ENCODE results near the gene ABCC4. TPM values are rescaled to one million over a fixed set of nuclear protein-coding genes. Genes with fewer than 3 reads are reported as not detected.

ABCC4 gene
- total RNA-seq, 2 experiments from 2014 or later, result 9.6 to 11.8 TPM

DNA sequence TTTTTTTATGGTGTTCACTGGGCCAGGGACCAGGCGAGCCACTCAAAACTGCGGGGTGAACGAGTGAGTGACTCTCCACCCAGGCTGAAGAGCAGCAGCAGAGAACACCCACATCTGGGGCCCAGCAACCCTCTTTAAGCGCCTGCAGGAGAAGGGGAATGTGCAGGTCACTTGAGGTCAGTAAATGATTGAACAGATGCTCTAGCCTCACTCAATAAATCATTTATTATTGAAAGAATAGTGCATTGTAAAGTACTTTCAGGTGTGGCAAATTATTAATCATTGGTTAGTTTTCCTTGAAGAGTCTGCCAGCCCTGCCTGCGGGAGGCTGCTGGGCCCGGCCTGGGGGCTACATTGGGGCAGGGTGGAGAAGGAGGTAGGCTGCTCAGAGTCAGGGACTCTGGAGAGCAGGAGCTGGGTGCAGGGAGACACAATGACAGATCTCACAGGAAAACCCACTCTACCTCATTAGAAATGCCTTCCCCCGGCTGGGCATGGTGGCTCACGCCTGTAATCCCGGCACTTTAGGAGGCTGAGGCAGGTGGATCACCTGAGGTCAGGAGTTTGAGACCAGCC lies 42.5 kb downstream of the ABCC4 start:
- no peak for ATAC-seq
- TF ChIP-seq, protein P1, sequence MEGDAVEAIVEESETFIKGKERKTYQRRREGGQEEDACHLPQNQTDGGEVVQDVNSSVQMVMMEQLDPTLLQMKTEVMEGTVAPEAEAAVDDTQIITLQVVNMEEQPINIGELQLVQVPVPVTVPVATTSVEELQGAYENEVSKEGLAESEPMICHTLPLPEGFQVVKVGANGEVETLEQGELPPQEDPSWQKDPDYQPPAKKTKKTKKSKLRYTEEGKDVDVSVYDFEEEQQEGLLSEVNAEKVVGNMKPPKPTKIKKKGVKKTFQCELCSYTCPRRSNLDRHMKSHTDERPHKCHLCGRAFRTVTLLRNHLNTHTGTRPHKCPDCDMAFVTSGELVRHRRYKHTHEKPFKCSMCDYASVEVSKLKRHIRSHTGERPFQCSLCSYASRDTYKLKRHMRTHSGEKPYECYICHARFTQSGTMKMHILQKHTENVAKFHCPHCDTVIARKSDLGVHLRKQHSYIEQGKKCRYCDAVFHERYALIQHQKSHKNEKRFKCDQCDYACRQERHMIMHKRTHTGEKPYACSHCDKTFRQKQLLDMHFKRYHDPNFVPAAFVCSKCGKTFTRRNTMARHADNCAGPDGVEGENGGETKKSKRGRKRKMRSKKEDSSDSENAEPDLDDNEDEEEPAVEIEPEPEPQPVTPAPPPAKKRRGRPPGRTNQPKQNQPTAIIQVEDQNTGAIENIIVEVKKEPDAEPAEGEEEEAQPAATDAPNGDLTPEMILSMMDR (IDR thresholded peaks at IDR 0.05), result no peak
- DNase-seq, result no peak
- intact Hi-C loops (cut with micrococcal nuclease), result no loop called here
- Mint-ChIP-seq H3K27ac (no peak overlapping the region), H3K9me3 (no peaks in the 10 kb centered on the region), H3K36me3 (ENCODE audit: low read depth) (peaks cover 11% of the 10 kb centered on the region), H3K4me1 (ENCODE audit: low read depth) (peaks cover 8% of the 10 kb centered on the region), H3K4me3 (no peak overlapping the region), H3K27me3 (no peaks in the 10 kb centered on the region)
- POLR2A ChIA-PET, result interaction anchor here (0.6 kb wide), 1 partner anchor 15 kb away, joined by 3 read pairs; no protein-coding TSS in a partner anchor
- CTCF ChIA-PET, result no interaction called here

DNA sequence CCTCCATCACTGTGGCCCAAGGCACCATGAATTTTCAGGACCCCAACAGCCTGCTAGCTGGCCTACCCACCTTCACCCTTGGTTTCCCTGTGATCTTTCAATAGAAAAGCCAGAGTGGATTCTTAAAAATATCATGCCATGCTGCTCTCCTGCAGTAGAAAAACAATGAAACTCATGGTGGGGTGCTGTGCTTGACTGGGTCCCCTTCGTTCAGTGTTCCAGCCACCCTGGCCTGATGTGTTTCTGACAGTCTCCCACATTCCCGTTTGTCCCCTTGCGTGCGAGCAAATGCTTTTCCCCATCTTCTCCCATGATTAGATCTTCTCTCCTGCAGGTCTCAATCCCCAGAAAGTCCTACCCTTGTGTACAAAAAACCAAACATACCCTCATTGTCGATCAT lies 43.2 kb downstream of the ABCC4 start:
- CTCF ChIA-PET, result no interaction called here

DNA sequence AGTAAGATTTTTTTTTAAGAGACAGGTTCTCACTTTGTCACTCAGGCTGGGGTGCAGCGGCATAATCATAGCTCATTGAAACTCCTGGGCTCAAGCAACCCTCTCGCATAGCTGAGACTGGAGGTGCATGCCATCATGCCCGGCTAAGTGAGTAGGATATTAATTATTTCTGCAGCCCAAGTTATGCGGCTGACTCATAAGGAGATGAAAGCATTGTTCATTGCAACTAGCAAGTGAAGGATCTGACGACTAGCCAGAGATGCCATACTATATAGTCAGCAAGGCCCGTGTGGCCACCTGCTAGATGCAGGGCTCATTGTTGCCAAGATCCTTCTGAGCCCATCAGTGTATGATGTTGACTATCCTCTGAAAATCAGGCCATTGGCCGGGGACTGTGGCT lies 45.2 kb downstream of the ABCC4 start:
- CTCF ChIA-PET, result no interaction called here
- H3K36me3 Mint-ChIP-seq (ENCODE audit: low read depth), result peaks cover 9% of the 10 kb centered on the region
- no peaks in the 10 kb centered on the region for H3K9me3 Mint-ChIP-seq
- TF ChIP-seq, protein P1 (IDR thresholded peaks at IDR 0.05), result no peak
- intact Hi-C loops (cut with micrococcal nuclease), result no loop called here
- ATAC-seq, result no peak
- no peak for DNase-seq
- H3K4me1 Mint-ChIP-seq (ENCODE audit: low read depth), result peaks cover 19% of the 10 kb centered on the region
- H3K4me3 Mint-ChIP-seq, result no peak overlapping the region
- no peaks in the 10 kb centered on the region for H3K27me3 Mint-ChIP-seq
- H3K27ac Mint-ChIP-seq, result no peak overlapping the region
- POLR2A ChIA-PET, result no interaction called here

More for the DNA sequence above, 43.2 kb downstream of the ABCC4 start:
- intact Hi-C loops (cut with micrococcal nuclease), result no loop called here
- H3K4me1 Mint-ChIP-seq (ENCODE audit: low read depth), result peaks cover 9% of the 10 kb centered on the region
- POLR2A ChIA-PET, result no interaction called here
- no peaks in the 10 kb centered on the region for H3K27me3 Mint-ChIP-seq
- TF ChIP-seq, protein P1 (IDR thresholded peaks at IDR 0.05), result no peak
- no peak overlapping the region for H3K27ac Mint-ChIP-seq
- no peaks in the 10 kb centered on the region for H3K9me3 Mint-ChIP-seq
- ATAC-seq (no peak), DNase-seq (no peak)
- peaks cover 11% of the 10 kb centered on the region for H3K36me3 Mint-ChIP-seq (ENCODE audit: low read depth)
- no peak overlapping the region for H3K4me3 Mint-ChIP-seq

DNA sequence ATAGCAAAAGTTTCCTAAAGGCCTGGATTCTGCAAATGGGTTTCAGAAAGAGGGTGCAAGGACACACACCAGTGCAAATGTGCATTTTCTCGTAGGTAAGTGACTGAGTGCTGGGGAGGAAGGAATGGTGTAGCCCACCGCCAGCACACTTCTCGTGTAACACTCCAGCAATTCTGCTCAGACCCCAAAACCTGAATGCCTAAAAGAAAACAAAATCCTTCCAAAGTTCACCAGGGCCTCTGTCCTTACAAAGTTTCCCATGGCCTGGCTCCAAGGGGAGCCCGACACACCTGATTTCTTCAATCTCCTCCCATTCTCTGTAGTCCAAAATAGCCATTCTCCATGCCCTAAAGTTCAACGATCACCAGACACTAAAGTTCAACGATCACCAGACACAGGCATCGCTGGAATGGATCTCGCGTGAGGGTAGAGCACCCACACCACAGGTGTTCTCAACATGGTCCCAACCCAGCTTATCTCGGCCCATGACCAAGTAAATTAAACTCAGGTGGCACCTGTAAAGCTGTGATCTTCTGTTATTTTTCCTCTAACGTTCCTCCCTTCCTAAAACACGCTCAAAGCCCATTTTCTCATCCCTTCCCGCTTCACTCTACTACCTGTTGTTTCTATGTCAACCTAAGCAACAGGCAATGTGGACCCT lies 46.0 kb downstream of the ABCC4 start:
- Mint-ChIP-seq H3K27me3 (no peaks in the 10 kb centered on the region), H3K4me3 (no peak overlapping the region), H3K9me3 (no peaks in the 10 kb centered on the region), H3K4me1 (ENCODE audit: low read depth) (peaks cover 19% of the 10 kb centered on the region), H3K27ac (no peak overlapping the region), H3K36me3 (ENCODE audit: low read depth) (peaks cover 8% of the 10 kb centered on the region)
- CTCF ChIA-PET, result no interaction called here
- ATAC-seq (no peak), DNase-seq (no peak)
- TF ChIP-seq, protein P1 (IDR thresholded peaks at IDR 0.05), result no peak
- intact Hi-C loops (cut with micrococcal nuclease), result no loop called here
- POLR2A ChIA-PET, result no interaction called here

DNA sequence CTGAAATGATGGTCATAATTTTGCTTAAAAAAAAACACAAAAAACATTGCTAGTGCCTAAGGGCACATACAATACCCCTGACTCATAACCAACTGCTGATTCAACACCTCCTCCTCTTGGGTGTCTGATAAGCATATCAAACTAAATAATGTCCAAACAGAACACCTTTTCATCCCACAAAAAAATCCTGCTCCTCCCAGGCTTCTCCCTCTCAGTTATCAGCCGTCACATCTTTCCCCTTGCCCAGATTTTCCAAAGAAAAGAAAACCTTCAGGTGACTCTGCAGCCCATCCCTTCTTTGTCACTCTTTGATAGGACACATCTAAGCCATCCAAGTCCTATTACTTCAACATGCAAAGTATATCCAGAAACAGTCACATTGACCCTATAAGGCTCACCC lies 46.9 kb downstream of the ABCC4 start:
- intact Hi-C loops (cut with micrococcal nuclease), result no loop called here
- Mint-ChIP-seq H3K27ac (no peak overlapping the region), H3K4me1 (ENCODE audit: low read depth) (peaks cover 19% of the 10 kb centered on the region), H3K9me3 (no peaks in the 10 kb centered on the region), H3K27me3 (no peaks in the 10 kb centered on the region), H3K36me3 (ENCODE audit: low read depth) (peaks cover 5% of the 10 kb centered on the region), H3K4me3 (no peak overlapping the region)
- POLR2A ChIA-PET, result no interaction called here
- ATAC-seq (no peak), DNase-seq (no peak)
- TF ChIP-seq, protein P1 (IDR thresholded peaks at IDR 0.05), result no peak
- CTCF ChIA-PET, result no interaction called here

Data from activated CD8-positive, alpha-beta T cell treated with anti-CD3 and anti-CD28 coated beads for 36 hours (primary cell).